Osteoblast (primary cell): ENCODE data around the gene NTNG1. TPM values are rescaled to one million over a fixed set of nuclear protein-coding genes. Genes with fewer than 3 reads are reported as not detected.

Source experiments
- DNase-seq: peaks from one replicate; pipeline ENCODE4 v3.0.0; 2011; ENCODE audit warnings: low spot score, mixed read lengths; ENCODE audit not compliant: insufficient read length; ENCODE audit errors: missing footprints
- H2AFZ ChIP-seq: 2 replicates; pipeline ENCODE4 v1.6.0; 2011; ENCODE audit warnings: mild to moderate bottlenecking, low read length
- H3K27ac ChIP-seq: 2 replicates; pipeline ENCODE4 v1.5.1; 2011; ENCODE audit warnings: mild to moderate bottlenecking, low read depth, low read length, moderate library complexity
- H3K27me3 ChIP-seq: 2 replicates; pipeline ENCODE4 v1.6.0; 2012; ENCODE audit warnings: mild to moderate bottlenecking, control low read depth, inconsistent platforms, low read length, moderate library complexity; ENCODE audit not compliant: insufficient read depth
- H3K36me3 ChIP-seq: 2 replicates; pipeline ENCODE4 v1.5.1; 2011; ENCODE audit warnings: mild to moderate bottlenecking, low read length, control low read depth, moderate library complexity; ENCODE audit not compliant: insufficient read depth
- H3K4me1 ChIP-seq: 2 replicates; pipeline ENCODE4 v1.5.1; 2011; ENCODE audit warnings: mild to moderate bottlenecking, low read length, control low read depth, moderate library complexity; ENCODE audit not compliant: insufficient read depth
- H3K4me2 ChIP-seq: 2 replicates; pipeline ENCODE4 v1.6.0; 2011; ENCODE audit warnings: mild to moderate bottlenecking, low read length; ENCODE audit not compliant: insufficient read depth
- H3K4me3 ChIP-seq: fragments of 200-600 bp; sonication (generic); 3 replicates; pipeline ENCODE4 v1.5.1; 2012; ENCODE audit warnings: mild to moderate bottlenecking, low read length, inconsistent platforms; ENCODE audit not compliant: insufficient read depth
- H3K79me2 ChIP-seq: 2 replicates; pipeline ENCODE4 v1.6.0; 2012; ENCODE audit warnings: mild to moderate bottlenecking, low read length, control low read depth, inconsistent platforms; ENCODE audit not compliant: insufficient read depth
- H3K9me3 ChIP-seq: 2 replicates; pipeline ENCODE4 v1.5.1; 2011; ENCODE audit warnings: low read depth, low read length, control low read depth
- H4K20me1 ChIP-seq: 2 replicates; pipeline ENCODE4 v1.6.0; 2012; ENCODE audit warnings: mild to moderate bottlenecking, low read length, control low read depth; ENCODE audit not compliant: insufficient read depth
- CTCF ChIP-seq: IDR thresholded peaks from 2 replicates; pipeline ENCODE4 v1.5.1; 2011; ENCODE audit warnings: mild to moderate bottlenecking, low read depth, low read length, moderate library complexity; ENCODE audit errors: extremely low read depth
- total RNA-seq: library from RNA; depleted of rRNA; stranded (reverse); fragments of >200 nt; gene quantifications from 2 replicates; pipeline ENCODE4 v1.2.3, GENCODE V29; 2012

NTNG1 gene
- total RNA-seq, 1 donor: 3.6 TPM

GRCh38 chr1:107415241-107415640, 274.4 kb downstream of the NTNG1 start:
- H3K79me2 ChIP-seq: no peaks in the 10 kb centered on the region
- H4K20me1 ChIP-seq: no peaks in the 10 kb centered on the region
- no peak overlapping the region for H3K4me3 ChIP-seq
- no peak overlapping the region for H2AFZ ChIP-seq
- H3K9me3 ChIP-seq: no peaks in the 10 kb centered on the region
- DNase-seq: no peak
- no peaks in the 10 kb centered on the region for H3K27me3 ChIP-seq
- no peak overlapping the region for H3K4me2 ChIP-seq
- no peaks in the 10 kb centered on the region for H3K4me1 ChIP-seq
- H3K27ac ChIP-seq: no peak overlapping the region
- no peaks in the 10 kb centered on the region for H3K36me3 ChIP-seq
- TF ChIP-seq CTCF: no peak

- Histone ChIP-seq H3K27me3 (no peaks in the 10 kb centered on the region), H4K20me1 (no peaks in the 10 kb centered on the region), H3K4me3 (no peak overlapping the region), H3K4me1 (no peaks in the 10 kb centered on the region), H3K36me3 (no peaks in the 10 kb centered on the region), H3K79me2 (no peaks in the 10 kb centered on the region), H3K27ac (no peak overlapping the region), H3K9me3 (no peaks in the 10 kb centered on the region), H3K4me2 (no peak overlapping the region), H2AFZ (no peak overlapping the region)
- no peak for DNase-seq
- TF ChIP-seq CTCF: no peak
Observed at GRCh38 chr1:107419003-107419402, 278.2 kb downstream of the NTNG1 start.

- no peaks in the 10 kb centered on the region for H3K36me3 ChIP-seq
- no peaks in the 10 kb centered on the region for H3K27me3 ChIP-seq
- no peak for TF ChIP-seq CTCF
- no peaks in the 10 kb centered on the region for H3K9me3 ChIP-seq
- no peak overlapping the region for H3K4me3 ChIP-seq
- no peaks in the 10 kb centered on the region for H3K79me2 ChIP-seq
- no peaks in the 10 kb centered on the region for H4K20me1 ChIP-seq
- H3K27ac ChIP-seq: no peak overlapping the region
- no peak for DNase-seq
- no peak overlapping the region for H2AFZ ChIP-seq
- H3K4me1 ChIP-seq: no peaks in the 10 kb centered on the region
- H3K4me2 ChIP-seq: no peak overlapping the region
Observed at GRCh38 chr1:107422901-107423300, 282.1 kb downstream of the NTNG1 start.

- no peaks in the 10 kb centered on the region for H3K27me3 ChIP-seq
- no peak overlapping the region for H2AFZ ChIP-seq
- TF ChIP-seq CTCF: peak; percentile 74
- no peak for DNase-seq
- no peaks in the 10 kb centered on the region for H3K9me3 ChIP-seq
- no peaks in the 10 kb centered on the region for H3K79me2 ChIP-seq
- no peak overlapping the region for H3K4me3 ChIP-seq
- H4K20me1 ChIP-seq: no peaks in the 10 kb centered on the region
- H3K27ac ChIP-seq: no peak overlapping the region
- no peaks in the 10 kb centered on the region for H3K4me1 ChIP-seq
- no peak overlapping the region for H3K4me2 ChIP-seq
- H3K36me3 ChIP-seq: no peaks in the 10 kb centered on the region
Observed at GRCh38 chr1:107430540-107431228, 289.8 kb downstream of the NTNG1 start.
